ENCODE measurements around the gene ST6GALNAC5.

ST6GALNAC5 gene

GRCh38 chr1:76867342-76868130 lies at the start of gene ST6GALNAC5 (continued):
- TF ChIP-seq ZNF341 (tag by site-specific recombination; IDR thresholded peaks at IDR 0.05; ENCODE audit: low read depth), result peak; percentile 94
- TF ChIP-seq ZNF280C (tag by site-specific recombination; IDR thresholded peaks at IDR 0.05), result no peak
- no peak for TF ChIP-seq ZFHX2 (tag by site-specific recombination; conservative IDR thresholded peaks at IDR 0.05)
- no peak for TF ChIP-seq ZNF280D (tag by site-specific recombination; IDR thresholded peaks at IDR 0.05)
- no peak for TF ChIP-seq ZNF18 (tag by site-specific recombination; IDR thresholded peaks at IDR 0.05)
- no peak for TF ChIP-seq BCL11B (tag by site-specific recombination; IDR thresholded peaks at IDR 0.05; ENCODE audit: low read depth)
- TF ChIP-seq MZF1 (tag by site-specific recombination; IDR thresholded peaks at IDR 0.05; ENCODE audit: borderline replicate concordance), result 0 out of 2 replicates have a peak, but pooled peaks have one; percentile 54
- no peak for TF ChIP-seq ZSCAN18 (tag by site-specific recombination; IDR thresholded peaks at IDR 0.05)
- no peak for TF ChIP-seq ZNF449 (tag by site-specific recombination; IDR thresholded peaks at IDR 0.05)
- no peak for TF ChIP-seq SP7 (tag by site-specific recombination; IDR thresholded peaks at IDR 0.05)
- no peak for TF ChIP-seq ZNF239 (tag by site-specific recombination; IDR thresholded peaks at IDR 0.05)
- TF ChIP-seq ZNF544 (tag by site-specific recombination; IDR thresholded peaks at IDR 0.05), result no peak
- peak; percentile 44; the same call in 1 of the 2 replicates for TF ChIP-seq KLF9 (tag by site-specific recombination; IDR thresholded peaks at IDR 0.05; ENCODE audit: low read depth)
- TF ChIP-seq KLF8 (tag by site-specific recombination; IDR thresholded peaks at IDR 0.05), result no peak
- no peak for TF ChIP-seq ZNF645 (tag by site-specific recombination; IDR thresholded peaks at IDR 0.05)
- no peak for TF ChIP-seq HOXC10 (CRISPR knock-in tag; IDR thresholded peaks at IDR 0.05)
- TF ChIP-seq TSHZ1 (tag by site-specific recombination; IDR thresholded peaks at IDR 0.05; ENCODE audit: borderline replicate concordance), result no peak
- no peak; the same call in 1 of the 2 replicates for TF ChIP-seq YY1 (tag by site-specific recombination; IDR thresholded peaks at IDR 0.05)
- TF ChIP-seq ELK4 (IDR thresholded peaks at IDR 0.05; ENCODE audit: borderline replicate concordance, low read depth, low read length), result no peak
- TF ChIP-seq ZNF335 (tag by site-specific recombination; conservative IDR thresholded peaks at IDR 0.05), result peak; percentile 94
- no peak for TF ChIP-seq ZIC2 (tag by site-specific recombination; IDR thresholded peaks at IDR 0.05)
- no peak for TF ChIP-seq ZXDB (tag by site-specific recombination; IDR thresholded peaks at IDR 0.05)
- no peak for TF ChIP-seq ZNF791 (tag by site-specific recombination; IDR thresholded peaks at IDR 0.05)
